HepG2 (cell line): ENCODE results near the gene FCMR. TPM values are rescaled to one million over a fixed set of nuclear protein-coding genes. Genes with fewer than 3 reads are reported as not detected.

Experiments used
- ATAC-seq: fragments of 200-7000 bp; cut with Tn5 transposase; 3 replicates; pipeline ENCODE4 v1.9.1; 2020; ENCODE audit warnings: mild to moderate bottlenecking, moderate library complexity
- BruUV-seq: library from RNA; stranded (reverse); fragments of 400-500 nt; replicated peaks from 2 replicates; lab custom pipeline; 2021; lab: Mats Ljungman, UMichigan
- CTCF ChIA-PET: fragments of 300-600 bp; formaldehyde crosslinking; extraction: SDS; loops from one replicate; lab custom pipeline; 2021; ENCODE audit warnings: low total read pairs, inconsistent platforms, low intra/inter-chr PET ratio; lab: Yijun Ruan, JAX
- POLR2A ChIA-PET: fragments of 350-600 bp; sonication (Branson Sonifier 250); formaldehyde crosslinking; loops from one replicate; lab custom pipeline; 2020; ENCODE audit warnings: antibody characterized with exemption, inconsistent platforms; lab: Yijun Ruan, JAX
- DNase-seq: peaks from one replicate; pipeline ENCODE4 v3.0.0-alpha.2; 2015; ENCODE audit warnings: low spot score
- FAIRE-seq: peaks from 3 replicates; lab custom pipeline; 2011; peaks lifted over from hg19 to GRCh38; lab: Jason Lieb, UNC
- H2AFZ ChIP-seq: one replicate; pipeline ENCODE4 v1.6.1; 2011; ENCODE audit warnings: low read length, inconsistent platforms
- H3K27ac ChIP-seq: fragments of 300-600 bp; 3 replicates; pipeline ENCODE4 v1.8.0; 2011; ENCODE audit warnings: mixed run types, mild to moderate bottlenecking, mixed read lengths, low read length, inconsistent platforms; ENCODE audit not compliant: insufficient read depth; ENCODE audit errors: extremely low read length
- H3K27me3 ChIP-seq, 2 experiments: fragments of 200-600 bp in 1 of 2; 2 replicates in 1 of 2; 3 replicates in 1 of 2; pipeline versions ENCODE4 v1.6.0 to v1.8.0; 2011; ENCODE audit warnings: low read length in 2 of 2, mild to moderate bottlenecking in 2 of 2, moderate library complexity in 2 of 2, inconsistent platforms in 1 of 2; ENCODE audit not compliant: insufficient read depth in 2 of 2, control insufficient read depth in 1 of 2
- H3K36me3 ChIP-seq, 2 experiments: fragments of 200-600 bp in 1 of 2; replicated peaks in 1 of 2; 2 replicates in 1 of 2; 3 replicates in 1 of 2; pipeline versions ENCODE4 v1.5.1 to v1.8.0; 2011; ENCODE audit warnings: low read length in 2 of 2, inconsistent platforms in 1 of 2; ENCODE audit not compliant: insufficient read depth in 2 of 2, control insufficient read depth in 1 of 2
- H3K4me1 ChIP-seq: 2 replicates; pipeline ENCODE4 v1.5.1; 2012; ENCODE audit warnings: low read length, inconsistent platforms; ENCODE audit not compliant: insufficient read depth
- H3K4me2 ChIP-seq: 2 replicates; pipeline ENCODE4 v1.6.0; 2011; ENCODE audit warnings: low read depth, low read length, inconsistent platforms
- H3K4me3 ChIP-seq, 3 experiments: fragments of 200-600 bp in 1 of 3; sonication (generic), shearing (Covaris generic) in 1 of 3; replicated peaks in 1 of 3; 2 replicates each; pipeline ENCODE4 v1.5.1; 2011 to 2016; ENCODE audit warnings: low read length in 3 of 3, inconsistent platforms in 2 of 3, low read depth in 2 of 3, mild to moderate bottlenecking in 2 of 3, control low read depth in 1 of 3, mixed read lengths in 1 of 3; ENCODE audit not compliant: insufficient read depth in 1 of 3
- H3K79me2 ChIP-seq: one replicate; pipeline ENCODE4 v1.6.1; 2011; ENCODE audit warnings: low read length, inconsistent platforms; ENCODE audit not compliant: insufficient read depth
- H3K9ac ChIP-seq: 2 replicates; pipeline ENCODE4 v1.6.0; 2011; ENCODE audit warnings: mild to moderate bottlenecking, low read depth, low read length, inconsistent platforms; ENCODE audit not compliant: insufficient read depth
- H3K9me3 ChIP-seq: 2 replicates; pipeline ENCODE4 v1.5.1; 2012; ENCODE audit warnings: mild to moderate bottlenecking, low read length
- H4K20me1 ChIP-seq: 2 replicates; pipeline ENCODE4 v1.6.0; 2011; ENCODE audit warnings: inconsistent platforms, mild to moderate bottlenecking, low read length, moderate library complexity; ENCODE audit not compliant: insufficient read depth
- ARID3A ChIP-seq: IDR thresholded peaks from 2 replicates; pipeline ENCODE4 v1.6.1; 2012; ENCODE audit warnings: low read depth, low read length, improper control_type of control experiment
- EEA1 ChIP-seq: sonication (generic); formaldehyde crosslinking; IDR thresholded peaks from 2 replicates; pipeline ENCODE4 v1.5.1; 2020; ENCODE audit warnings: mild to moderate bottlenecking, missing genetic modification reagents, borderline replicate concordance
- GATA4 ChIP-seq: sonication (generic); IDR thresholded peaks from 2 replicates; pipeline ENCODE4 v1.6.1; 2016; ENCODE audit warnings: antibody characterized with exemption, low read depth, borderline replicate concordance
- NCOA5 ChIP-seq: sonication (generic); formaldehyde crosslinking; IDR thresholded peaks from 2 replicates; pipeline ENCODE4 v1.4.0; 2020; ENCODE audit warnings: missing genetic modification reagents
- PPARG ChIP-seq: conservative IDR thresholded peaks from 2 replicates; pipeline ENCODE4 v1.6.1; 2016; ENCODE audit warnings: missing biosample characterization, missing genetic modification reagents
- SAP130 ChIP-seq: IDR thresholded peaks from 2 replicates; pipeline ENCODE4 v1.6.1; 2016; ENCODE audit warnings: low read depth
- SNAPC5 ChIP-seq: sonication (generic); formaldehyde crosslinking; IDR thresholded peaks from 2 replicates; pipeline ENCODE4 v1.8.1; 2023; ENCODE audit warnings: mild to moderate bottlenecking, missing genetic modification reagents, borderline replicate concordance
- TGIF2 ChIP-seq: IDR thresholded peaks from 2 replicates; pipeline ENCODE4 v1.6.1; 2016; ENCODE audit warnings: control low read depth, missing compliant biosample characterization
- ZFAT ChIP-seq: sonication (generic); formaldehyde crosslinking; conservative IDR thresholded peaks from 2 replicates; pipeline ENCODE4 v1.8.1; 2023; ENCODE audit warnings: missing genetic modification reagents, inconsistent platforms
- ZFP62 ChIP-seq: sonication (generic); formaldehyde crosslinking; IDR thresholded peaks from 2 replicates; pipeline ENCODE4 v1.4.0; 2020; ENCODE audit warnings: missing genetic modification reagents
- ZNF569 ChIP-seq: sonication (generic); formaldehyde crosslinking; IDR thresholded peaks from 2 replicates; pipeline ENCODE4 v1.5.0; 2020; ENCODE audit warnings: mild to moderate bottlenecking, missing genetic modification reagents, moderate library complexity, borderline replicate concordance
- ZNF740 ChIP-seq: sonication (generic); formaldehyde crosslinking; IDR thresholded peaks from 2 replicates; pipeline ENCODE4 v1.4.0; 2020; ENCODE audit warnings: missing genetic modification reagents
- ZNF788 ChIP-seq: sonication (generic); formaldehyde crosslinking; IDR thresholded peaks from 2 replicates; pipeline ENCODE4 v1.5.0; 2020; ENCODE audit warnings: mild to moderate bottlenecking, missing genetic modification reagents, borderline replicate concordance
- WGBS: methylation state at CpG from one replicate; pipeline ENCODE4 v1.1.6; 2017; ENCODE audit warnings: low lambda C conversion rate; 5-methylcytosine and 5-hydroxymethylcytosine counted together
- in situ Hi-C: cut with HindIII; loops from 2 replicates; pipeline ENCODE4 v1.10.0; 2017; ENCODE audit warnings: low pct_unique_long_range_greater_than_20kb; ENCODE audit not compliant: extremely low pct_ligation_motif_present
- intact Hi-C: fragments of 100-400 bp; cut with micrococcal nuclease; formaldehyde crosslinking; loops from one replicate; pipeline ENCODE4 v1.10.0; 2022; ENCODE audit not compliant: unreplicated experiment
- polyA plus RNA-seq, 8 experiments: library from polyadenylated mRNA; depleted of rRNA in 3 of 8; stranded (reverse) in 7 of 8; unstranded in 1 of 8; fragments of >200 nt; fragmentation: Illumina TruSeq in 4 of 8; extraction: Trizol in 4 of 8; gene quantifications; 2 replicates each; pipeline versions ENCODE4 v1.2.1 to v1.2.3, GENCODE V29; 2011 to 2016; ENCODE audit warnings: low read depth in 4 of 8, missing spikeins in 1 of 8, mixed read lengths in 1 of 8; ENCODE audit not compliant: insufficient read depth in 1 of 8
- total RNA-seq, 5 experiments: library from RNA; depleted of rRNA; stranded (reverse); fragments of >200 nt; fragmentation: Illumina TruSeq; extraction: Trizol; gene quantifications; 2 replicates each; pipeline ENCODE4 v1.2.3, GENCODE V29; 2016; ENCODE audit warnings: low read depth in 1 of 5

FCMR gene
- total and polyA plus RNA-seq, 2 of the 13 experiments (the other 11 are each of a cell fraction or from before 2014, with no cell fraction given), result not detected

- TF ChIP-seq ZNF740 (no peak), ZFAT (CRISPR knock-in tag) (no peak), NCOA5 (CRISPR knock-in tag) (no peak), SAP130 (CRISPR knock-in tag) (no peak), SNAPC5 (no peak)
- TF ChIP-seq, all 625 proteins: peak for 0
These were observed 40.5 kb upstream of the FCMR start (continued) for GRCh38 chr1:206962272-206962671.

GRCh38 chr1:206961668-206962067 lies 39.9 kb upstream of the FCMR start:
- in situ Hi-C loops, result no loop called here
- no peak for TF ChIP-seq ZNF569 (CRISPR knock-in tag)
- no peak for TF ChIP-seq ARID3A
- TF ChIP-seq ZFP62, result no peak
- no peak for TF ChIP-seq TGIF2
- no peak for TF ChIP-seq PPARG (CRISPR knock-in tag)
- no peak for TF ChIP-seq EEA1
- TF ChIP-seq ZNF788 (CRISPR knock-in tag), result no peak
- no peak for TF ChIP-seq GATA4
- TF ChIP-seq, all 625 proteins: peak for 0
- intact Hi-C loops, result no loop called here
- no peak for FAIRE-seq
- no peaks in the 10 kb centered on the region for H4K20me1 ChIP-seq
- H3K4me2 ChIP-seq, result no peak overlapping the region
- ATAC-seq, result no peak
- no peaks in the 10 kb centered on the region for H3K79me2 ChIP-seq
- no peak for DNase-seq
- CTCF ChIA-PET, result no interaction called here
- H3K36me3 ChIP-seq, result no peaks in the 10 kb centered on the region
- WGBS, result 56% methylated on average over 2 of the region's 3 CpGs
- POLR2A ChIA-PET, result interaction anchor here (1.1 kb wide), 1 partner anchor 9 kb away, joined by 3 read pairs; no protein-coding TSS in a partner anchor
- no peak overlapping the region for H3K4me3 ChIP-seq
- no peak overlapping the region for H3K27ac ChIP-seq
- H3K27me3 ChIP-seq, result peaks cover 0 to 1% of the 10 kb centered on the region in 2 experiments; a peak in 1 of 5 replicates
- BruUV-seq, result no TSS peak
- H3K9me3 ChIP-seq, result no peaks in the 10 kb centered on the region
- no peak overlapping the region for H3K9ac ChIP-seq
- no peak overlapping the region for H2AFZ ChIP-seq
- H3K4me1 ChIP-seq, result peaks cover 48% of the 10 kb centered on the region
